Activated T-helper 1 cell treated with Interleukin-2 at 50 U/mL for 16 hours (primary cell): ENCODE results near the gene PRKN.

ENCODE experiments used
- DNase-seq: peaks from one replicate; pipeline ENCODE4 v3.0.0-alpha.2; 2020; ENCODE audit warnings: low read depth

PRKN gene

DNA sequence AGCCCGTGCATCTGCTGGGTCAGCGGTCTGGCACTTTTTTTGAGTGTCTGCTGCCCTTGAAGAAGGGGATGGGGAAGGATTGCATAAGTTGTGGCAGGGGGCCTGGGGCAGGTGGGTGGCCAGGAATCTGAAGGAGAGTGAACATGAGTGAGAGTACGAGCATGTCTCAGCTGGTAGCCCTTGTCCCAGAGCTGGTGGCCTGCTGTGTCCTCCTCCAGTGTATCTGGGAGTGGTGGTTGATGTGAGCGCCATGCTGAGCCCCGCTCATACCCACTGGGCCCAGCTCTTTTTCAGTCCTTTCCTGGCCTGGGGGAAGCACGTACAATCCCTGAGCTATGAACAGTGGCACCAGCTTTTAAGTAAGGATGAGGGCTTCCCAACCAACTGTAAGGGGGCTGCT is 1317.5 kb downstream of the PRKN start:
- no peak for DNase-seq

DNA sequence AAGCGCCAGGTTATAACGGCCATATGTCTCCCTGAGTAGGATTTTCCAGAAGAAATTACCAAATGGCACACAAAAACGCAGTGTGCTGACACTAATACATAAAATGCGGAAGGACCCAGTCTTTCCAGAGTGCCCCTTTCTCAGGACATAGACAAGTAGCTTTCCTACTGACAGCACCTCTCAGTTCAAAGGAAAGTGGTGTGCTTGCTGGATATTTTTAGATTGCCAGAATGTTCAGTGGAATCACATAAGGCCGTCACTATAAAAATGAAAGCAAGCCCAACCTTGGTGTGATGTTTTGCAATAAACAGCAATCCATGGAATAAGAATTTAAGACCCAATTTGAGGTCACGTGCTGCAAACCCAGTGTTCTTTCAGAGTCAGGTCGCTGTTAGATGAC is 1318.2 kb downstream of the PRKN start:
- no peak for DNase-seq

DNA sequence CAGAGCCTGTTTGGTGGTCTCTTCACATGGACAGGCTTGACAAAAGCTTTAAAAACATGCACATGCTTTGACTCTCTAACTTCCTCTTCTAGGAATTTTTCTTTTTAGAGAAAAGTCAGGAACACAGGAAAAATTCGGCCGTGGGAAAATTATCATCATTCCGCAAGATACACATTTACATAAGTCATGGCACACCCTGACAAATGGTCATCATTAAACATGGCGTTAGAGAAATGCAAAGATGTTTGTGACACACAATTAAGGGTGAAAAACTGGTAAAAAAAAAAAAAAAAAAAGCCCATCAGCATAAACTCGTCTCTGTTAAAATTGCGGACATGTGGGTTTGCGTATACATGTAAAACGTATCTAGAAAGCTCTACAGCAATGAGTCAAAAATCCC is 1319.5 kb downstream of the PRKN start:
- DNase-seq, result no peak

DNA sequence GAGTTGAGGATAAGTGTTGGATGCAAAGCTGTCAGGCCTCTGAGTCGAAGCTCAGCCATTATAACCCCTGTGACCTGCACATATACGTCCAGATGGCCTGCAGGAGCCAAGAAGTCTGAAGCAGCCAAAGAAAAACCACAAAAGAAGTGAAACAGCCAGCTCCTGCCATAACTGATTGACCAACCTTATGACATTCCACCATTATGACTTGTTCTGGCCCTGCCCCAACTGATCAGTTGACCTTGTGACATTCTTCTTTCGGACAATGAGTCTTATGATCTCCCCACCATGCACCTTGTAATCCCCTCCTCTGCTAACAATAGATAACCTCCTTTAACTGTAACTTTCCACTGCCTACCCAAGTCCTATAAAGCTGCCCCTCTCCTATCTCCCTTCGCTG is 1320.0 kb downstream of the PRKN start:
- no peak for DNase-seq

DNA sequence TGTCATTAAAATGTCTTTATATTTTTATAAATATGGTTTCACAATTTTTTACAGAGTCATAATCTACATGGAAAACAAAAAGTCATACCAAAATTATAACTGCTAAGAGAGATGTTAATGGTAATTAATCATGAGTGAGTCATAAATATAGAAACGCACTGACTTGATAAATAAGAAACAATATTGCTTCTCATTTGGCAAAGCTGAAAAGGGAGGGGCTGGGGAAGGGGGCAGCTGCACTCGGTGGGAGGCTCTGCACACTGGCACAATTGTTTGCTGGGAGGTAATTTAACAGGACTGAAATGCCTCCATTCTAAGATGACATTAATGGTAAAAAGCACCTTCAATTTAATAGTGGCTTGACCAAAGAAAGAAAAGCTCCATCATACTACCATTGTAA is 1320.5 kb downstream of the PRKN start:
- DNase-seq, result no peak

DNA sequence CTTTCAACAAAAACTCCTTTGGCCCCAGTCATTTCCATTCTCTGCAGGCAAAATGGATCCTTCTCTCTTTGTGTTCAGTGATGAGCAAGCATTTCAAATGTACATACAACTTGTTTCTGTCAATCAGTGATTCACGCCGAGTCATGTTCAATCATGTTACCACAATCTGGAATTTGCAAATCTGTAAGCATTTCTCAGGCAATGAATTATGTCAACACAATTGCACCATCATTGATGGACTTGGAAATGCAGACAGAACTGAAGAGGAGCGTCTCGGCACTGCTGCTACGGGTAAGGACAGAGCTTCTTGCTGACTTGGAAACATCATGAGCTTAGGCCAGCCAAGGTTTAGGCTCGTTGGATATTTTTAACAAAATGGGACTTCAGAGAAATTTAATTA is 1320.9 kb downstream of the PRKN start:
- DNase-seq, result no peak

DNA sequence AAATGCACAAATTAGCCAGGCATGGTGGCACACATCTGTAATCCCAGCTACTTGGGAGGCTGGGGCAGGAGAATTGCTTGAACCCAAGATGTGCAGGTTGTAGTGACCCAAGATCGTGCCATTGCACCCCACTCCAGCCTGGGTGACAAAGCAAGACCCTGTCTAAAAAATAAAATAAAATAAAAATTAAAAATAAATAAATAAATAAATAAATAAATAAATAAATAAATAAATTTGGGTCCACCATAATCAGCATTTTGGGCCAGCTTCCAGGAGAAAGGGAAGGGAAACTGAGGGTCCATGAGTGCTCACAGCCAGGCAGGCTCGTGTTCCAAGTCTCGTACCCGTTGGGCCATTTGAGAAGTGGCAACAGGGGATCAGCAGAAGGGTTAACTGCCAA is 1322.1 kb downstream of the PRKN start:
- DNase-seq, result no peak

DNA sequence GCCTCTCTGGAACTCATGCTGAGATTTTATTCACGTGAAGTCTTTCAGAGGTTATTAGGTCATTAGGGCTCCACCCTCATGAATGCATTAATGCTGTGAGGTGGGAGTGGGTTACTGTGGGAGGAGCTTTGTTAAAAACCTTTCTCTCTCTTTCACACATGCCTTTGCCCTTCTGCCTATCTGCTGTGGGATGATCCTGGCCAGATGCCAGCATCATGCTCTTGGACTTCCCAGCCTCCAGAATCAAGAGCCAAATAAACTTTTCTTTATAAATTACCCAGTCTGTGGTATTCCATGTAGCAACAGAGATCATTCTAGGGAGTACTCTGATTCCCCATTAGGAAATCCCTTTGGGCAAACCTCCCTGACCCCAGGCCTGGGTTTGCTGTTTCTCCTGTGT is 1323.8 kb downstream of the PRKN start:
- DNase-seq, result no peak

DNA sequence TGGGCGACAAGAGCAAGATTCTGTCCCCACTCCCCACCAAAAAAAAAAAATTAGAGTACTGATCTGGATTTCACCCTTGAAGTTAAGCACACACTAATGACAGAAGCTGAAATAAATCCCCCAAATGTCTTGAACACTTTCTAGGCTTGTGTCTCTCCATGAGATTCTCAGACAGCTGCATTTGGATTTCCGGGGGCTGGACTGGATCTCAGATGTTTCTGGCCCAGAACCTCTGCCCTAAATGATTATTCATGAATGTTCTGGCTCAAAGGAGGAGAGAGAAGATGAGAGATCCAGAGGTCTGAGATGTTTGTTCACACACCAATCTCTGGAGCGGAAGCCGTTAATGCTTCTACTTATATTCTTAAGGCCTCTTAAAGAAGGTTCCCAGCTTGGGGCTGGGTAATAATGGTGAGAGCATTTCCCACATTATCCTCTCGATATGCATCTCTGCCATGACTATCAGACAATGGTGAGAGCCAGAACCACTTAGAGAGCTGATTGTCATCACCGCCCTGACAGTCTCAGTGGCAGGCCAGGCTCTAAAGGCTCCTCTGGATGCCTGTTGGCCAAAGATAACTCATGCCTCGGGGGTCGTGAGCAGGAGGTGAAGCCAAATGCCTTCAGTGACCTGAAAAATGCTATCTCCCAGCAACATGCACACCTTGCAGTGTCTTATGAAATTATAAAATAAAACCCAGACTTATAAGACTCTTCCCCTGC is 1325.8 kb downstream of the PRKN start:
- no peak for DNase-seq

DNA sequence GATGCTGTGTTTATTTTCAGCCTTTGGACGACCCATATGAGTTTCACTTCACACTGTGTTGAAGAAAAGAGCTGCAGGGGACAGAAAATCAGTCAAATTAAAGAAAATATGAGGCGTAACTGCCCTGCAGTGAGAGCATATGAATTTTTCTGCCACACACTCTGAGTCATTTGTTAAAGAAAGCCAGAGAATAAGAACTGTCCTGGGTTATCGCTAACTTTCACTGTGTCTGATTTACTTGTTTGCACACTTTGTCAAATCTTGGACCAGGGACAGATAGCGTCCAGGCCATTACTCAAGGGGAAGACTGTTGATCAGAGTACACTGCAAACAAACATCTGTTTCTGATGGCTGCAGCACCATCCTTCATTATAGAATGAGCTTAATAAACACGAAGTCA is 1326.9 kb downstream of the PRKN start:
- no peak for DNase-seq

DNA sequence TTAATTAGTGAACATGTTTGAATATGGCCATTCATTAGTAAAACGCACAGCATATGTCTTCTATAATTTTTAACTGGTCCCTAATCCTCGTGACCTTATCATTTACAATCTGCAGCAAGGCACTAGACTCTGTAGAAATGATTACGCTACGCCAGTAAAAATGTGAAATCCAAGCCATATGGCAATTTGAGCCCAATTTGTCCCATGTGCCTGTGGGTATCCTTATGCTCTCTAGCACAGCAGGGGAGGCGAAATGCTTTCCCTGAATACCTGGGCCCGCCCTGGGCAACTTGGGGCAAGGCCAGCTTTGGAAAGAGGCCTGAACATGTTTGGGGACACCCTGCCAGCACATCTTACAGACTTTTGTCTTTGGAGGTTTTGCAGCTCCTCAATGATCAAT is 1331.0 kb downstream of the PRKN start:
- no peak for DNase-seq

DNA sequence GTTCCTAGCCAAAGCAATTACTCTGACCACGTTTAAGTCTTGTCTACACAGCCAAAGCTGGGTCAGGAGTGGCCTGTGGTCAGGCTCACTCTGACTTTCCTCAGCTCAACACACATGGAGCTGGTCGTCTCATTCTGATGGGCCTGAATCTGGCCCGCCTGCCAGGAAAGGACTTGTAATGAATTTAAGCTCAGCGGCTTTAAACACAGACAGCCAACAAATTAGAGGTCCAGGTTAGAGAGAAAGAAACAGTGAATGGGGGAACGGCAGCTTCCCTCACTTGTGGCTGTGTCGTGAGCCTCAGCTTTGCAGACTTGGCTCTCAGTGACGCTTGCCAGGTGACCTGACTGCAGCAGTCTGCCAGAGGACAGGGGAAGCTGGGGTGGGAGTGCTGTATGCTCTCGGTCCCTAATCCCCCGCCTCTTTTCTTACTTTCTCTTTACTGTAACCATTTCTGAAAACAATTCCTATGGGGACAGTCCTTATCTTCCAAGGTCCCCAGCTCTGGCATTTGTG is 1331.8 kb downstream of the PRKN start:
- no peak for DNase-seq

DNA sequence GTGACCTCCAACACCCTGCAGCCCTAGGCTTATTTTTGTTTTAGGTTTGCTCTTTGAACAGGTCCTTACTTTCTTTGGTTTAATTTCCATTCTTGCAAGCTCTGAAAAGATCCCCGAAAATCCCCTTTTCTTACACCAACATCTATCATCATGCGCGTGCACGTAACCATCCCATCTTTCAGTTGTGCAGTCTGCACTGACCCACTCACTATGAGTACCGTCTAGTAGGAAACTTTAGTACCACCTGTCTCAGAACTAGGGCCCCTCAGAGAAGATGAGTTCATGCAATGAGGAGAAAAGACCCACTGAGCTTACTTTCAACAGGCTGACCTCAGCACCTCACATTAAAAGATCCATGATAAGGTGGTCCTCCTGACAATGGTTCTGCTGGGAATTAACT is 1333.1 kb downstream of the PRKN start:
- DNase-seq, result no peak

DNA sequence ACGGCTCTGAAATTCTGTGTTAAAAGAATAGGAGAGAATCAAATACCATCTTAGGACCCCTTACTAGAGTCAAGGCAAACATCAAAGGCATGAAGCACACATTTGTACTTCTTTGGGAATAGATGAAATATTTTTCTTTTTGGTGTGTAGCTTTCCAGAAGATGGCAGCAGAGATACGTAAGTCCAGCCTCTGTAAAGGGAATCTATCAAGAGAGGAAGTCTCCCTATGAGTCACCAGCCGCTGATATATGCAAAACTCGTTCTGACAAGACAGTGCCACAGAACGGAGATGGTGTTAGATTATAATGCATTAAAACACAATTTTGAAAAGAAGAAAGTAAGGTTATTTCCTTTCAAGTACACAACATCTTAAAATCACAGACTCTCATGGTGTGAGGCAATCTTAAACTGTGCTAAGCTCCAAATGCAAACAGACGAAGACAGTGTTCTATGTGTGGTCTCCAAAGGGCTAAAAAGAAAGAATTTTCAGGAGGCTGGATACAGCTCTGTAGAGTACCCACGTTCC is 1333.7 kb downstream of the PRKN start:
- peak; percentile 20 for DNase-seq

DNA sequence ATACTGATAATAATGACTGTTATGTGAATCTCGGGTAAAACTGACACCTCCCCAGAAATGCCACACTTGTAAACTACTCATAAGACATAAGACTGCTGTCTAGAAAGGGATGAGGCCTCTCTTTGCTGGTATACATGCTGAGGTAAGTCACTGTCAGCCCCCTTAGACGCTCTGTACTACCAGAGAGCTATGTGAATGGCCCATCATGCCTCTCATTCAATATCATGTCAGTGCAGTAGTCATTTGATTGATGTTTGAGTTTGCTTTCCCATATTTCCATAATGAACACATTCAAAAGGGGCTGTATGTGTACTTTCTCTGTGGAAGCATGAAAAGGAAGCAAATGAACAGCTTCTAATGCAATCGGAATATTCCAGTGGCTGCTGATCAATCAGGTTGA is 1334.3 kb downstream of the PRKN start:
- DNase-seq, result no peak

DNA sequence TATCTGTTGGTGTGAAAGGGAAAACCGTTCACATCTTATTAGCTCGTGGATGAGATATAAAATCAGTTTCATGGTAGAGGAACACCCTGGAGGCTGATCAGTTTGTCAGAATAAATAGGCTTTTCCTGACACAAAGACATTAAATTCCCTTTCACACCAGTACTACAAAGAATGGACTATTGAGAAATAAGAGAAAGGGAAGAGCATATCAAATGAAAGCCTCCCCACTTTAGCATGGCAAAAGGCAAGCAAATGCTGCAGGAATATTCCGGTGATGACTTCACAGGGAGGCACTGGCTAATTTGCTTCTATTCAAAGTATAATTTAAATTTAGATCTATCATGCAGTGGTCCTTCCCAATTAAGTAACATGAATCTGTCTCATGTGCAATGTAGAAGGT is 1337.8 kb downstream of the PRKN start:
- no peak for DNase-seq

DNA sequence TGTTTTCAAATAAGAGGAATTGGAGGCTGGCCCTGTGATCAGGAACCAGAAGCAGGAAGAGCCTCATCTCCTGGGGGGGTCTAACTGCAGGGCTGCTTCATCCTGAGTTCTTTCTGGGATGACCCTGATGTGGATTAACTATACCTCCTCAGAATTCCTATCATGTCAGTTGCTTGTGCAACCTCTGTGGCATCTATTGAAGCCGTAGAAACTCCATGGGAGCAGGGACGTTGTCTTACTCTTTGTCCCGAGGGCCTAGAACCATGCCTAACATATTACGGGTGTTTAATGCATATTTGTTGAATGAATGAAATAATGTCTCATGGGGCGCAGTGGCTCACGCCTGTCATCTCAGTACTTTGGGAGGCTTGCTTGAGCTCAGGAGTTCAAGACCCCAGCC is 1343.6 kb downstream of the PRKN start:
- no peak for DNase-seq

DNA sequence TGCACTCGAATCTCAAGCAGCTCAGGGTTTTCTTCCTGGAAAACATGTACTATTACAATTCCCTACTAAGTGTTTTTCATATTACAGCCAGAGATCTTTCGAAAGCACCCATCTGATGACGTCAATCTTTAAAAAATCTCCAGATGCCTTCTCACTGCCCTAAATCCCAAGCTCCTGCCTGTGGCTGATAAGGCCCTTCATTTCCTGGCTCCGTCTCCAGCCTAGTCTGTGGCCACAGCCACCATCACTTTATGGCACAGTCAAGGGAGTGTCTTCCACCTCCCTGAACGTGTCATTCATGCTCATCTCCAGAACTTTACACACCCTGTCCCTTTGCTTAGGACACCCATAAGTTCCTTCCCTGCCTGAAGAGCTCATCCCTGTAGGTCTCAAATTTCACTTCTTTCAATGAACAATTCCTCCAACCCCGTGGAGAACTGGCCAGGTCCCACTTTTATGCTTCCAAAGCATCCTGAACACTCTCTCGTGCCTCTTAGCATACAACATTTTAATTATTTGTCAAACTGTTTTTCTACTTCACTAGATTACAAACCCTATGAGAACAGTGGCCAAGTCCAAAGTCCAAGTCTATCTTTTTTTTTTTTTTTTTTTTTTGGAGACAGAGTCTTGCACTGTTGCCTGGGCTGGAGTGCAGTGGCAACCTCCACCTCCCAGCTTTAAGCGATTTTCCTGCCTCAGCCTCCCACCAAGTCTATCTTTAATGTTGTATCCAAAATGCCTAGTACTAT is 1347.6 kb downstream of the PRKN start:
- DNase-seq, result no peak

DNA sequence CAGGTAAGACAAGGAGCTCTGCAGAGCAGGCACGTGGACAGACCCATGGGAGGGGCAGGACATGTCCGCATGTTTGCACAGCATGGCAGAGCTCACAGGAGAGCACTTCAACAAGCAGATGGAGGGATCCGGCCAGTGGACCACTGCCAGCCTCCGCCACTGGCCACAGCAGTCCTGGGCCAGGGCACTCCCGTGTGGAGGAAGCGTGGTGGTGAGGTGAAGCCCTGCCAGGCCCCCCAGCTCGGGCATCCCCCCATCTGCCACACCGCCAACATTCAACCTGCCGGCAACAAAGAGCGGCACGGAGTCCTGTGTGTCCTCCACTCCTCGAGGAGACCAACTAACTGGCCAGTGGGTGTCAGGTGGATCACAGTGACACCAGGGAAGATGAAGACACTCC is 1349.5 kb downstream of the PRKN start:
- no peak for DNase-seq

DNA sequence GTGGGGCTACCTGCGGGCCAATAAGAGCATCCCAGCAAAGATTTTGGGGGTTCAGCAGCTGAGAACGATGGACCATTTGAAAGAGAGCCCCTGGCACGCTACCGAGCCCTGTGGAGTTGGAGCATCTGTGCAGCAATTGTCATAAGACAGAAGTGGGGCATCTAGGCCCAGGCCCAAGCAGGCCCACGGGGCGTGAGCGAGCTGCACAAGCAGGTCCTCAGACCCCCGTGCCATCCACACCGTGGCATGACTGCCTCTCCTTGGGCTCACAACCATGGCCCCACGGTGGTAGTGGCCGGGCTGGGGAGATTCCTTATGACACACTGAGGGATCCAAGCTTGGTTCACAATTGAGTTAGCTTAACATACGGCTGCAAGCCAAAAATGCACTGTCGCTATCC is 1350.5 kb downstream of the PRKN start:
- no peak for DNase-seq

DNA sequence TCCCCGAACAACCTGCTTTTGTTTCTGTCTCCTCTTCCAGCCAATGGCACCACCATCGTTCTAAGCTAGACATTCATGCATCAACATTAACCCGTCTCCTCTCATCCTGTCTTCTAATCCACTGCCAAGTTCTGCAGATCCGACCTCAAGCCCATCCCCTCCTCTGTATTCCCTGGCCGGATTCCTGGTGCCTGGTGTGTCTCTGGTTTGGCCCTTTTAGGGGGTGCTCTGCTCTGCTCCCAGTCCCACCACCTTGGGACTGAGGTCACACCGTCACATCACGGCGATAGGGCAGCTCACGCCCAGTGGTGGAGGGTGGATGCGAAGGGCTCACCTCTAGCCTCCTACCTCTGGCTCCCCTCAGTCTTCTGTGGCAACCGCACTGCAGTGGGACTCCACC is 1351.2 kb downstream of the PRKN start:
- no peak for DNase-seq

DNA sequence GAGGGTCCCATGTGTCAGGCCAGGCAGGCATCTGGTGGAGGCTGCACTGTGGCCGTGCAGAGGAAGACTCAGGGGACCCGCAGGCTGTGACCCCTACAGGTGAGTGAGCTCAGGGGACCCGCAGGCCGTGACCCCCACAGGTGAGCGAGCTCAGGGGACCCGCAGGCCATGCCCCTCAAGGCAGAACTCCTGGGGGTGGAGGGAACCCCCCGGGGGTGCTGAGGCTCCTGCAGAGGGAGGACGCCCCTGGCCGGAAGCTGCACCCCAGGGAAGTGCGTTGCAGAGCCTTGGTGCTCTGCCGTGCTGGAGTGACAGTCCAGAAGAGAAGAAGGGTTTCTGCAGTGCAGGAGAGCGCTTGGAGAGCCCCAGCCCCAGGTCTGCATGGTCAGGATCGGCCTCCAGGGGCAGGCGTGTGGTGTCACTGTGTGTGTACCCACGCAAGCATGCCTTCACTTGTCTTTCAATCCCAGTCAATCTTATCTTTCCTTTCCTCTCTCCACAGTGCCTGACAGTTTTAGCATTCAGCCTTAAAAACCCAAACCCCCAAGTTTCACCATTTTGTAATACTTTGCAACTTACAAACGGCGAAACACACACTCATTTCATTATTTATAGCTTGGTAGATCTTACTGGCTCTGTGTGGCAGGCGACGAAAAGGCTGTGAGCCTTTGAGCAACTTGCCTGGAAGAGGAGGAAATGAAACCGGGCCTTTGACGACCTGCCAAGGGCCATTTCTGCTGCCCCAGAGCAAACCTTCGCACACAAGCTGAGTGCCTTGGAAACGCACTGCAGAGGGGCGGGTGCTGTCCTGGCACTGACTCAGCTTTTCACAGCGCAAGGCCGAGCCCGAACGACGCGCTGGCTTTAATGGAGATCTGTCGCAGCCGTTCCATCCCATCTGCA is 1352.3 kb downstream of the PRKN start:
- DNase-seq, result no peak
